ENCODE data around the gene UMODL1. TPM values are rescaled to one million over a fixed set of nuclear protein-coding genes. Genes with fewer than 3 reads are reported as not detected.

The UMODL1 gene
- total RNA-seq, 1 experiment from 2014 or later, result not detected

GRCh38 chr21:42063191-42063570 lies 7.9 kb upstream of the UMODL1 start:
- Mint-ChIP-seq H3K9me3 (no peaks in the 10 kb centered on the region), H3K27me3 (ENCODE audit: low read depth) (peaks cover 10% of the 10 kb centered on the region), H3K4me1 (peaks cover 41 to 50% of the 10 kb centered on the region in 2 experiments), H3K27ac (no peak overlapping the region), H3K4me3 (no peak overlapping the region; a peak in 1 of 5 replicates), H3K36me3 (ENCODE audit: insufficient read depth in 1 of 3, low read depth in 3 of 3) (no peaks in the 10 kb centered on the region; a peak in 1 of 7 replicates)
- Histone ChIP-seq H3K4me2 (ENCODE audit: insufficient read depth, insufficient read length, low read length) (no peak overlapping the region), H3K27ac (ENCODE audit: insufficient read length, low read depth, low read length) (no peak overlapping the region), H3K14ac (ENCODE audit: insufficient read depth, low read length) (no peak overlapping the region), H2BK12ac (ENCODE audit: insufficient read length, low read depth, low read length) (no peak overlapping the region), H3K18ac (ENCODE audit: insufficient read length, low read depth, low read length) (no peak overlapping the region), H3K23ac (ENCODE audit: insufficient read length, low read depth, low read length) (no peak overlapping the region), H3K79me2 (ENCODE audit: insufficient read depth, low read length) (no peaks in the 10 kb centered on the region), H2BK5ac (ENCODE audit: insufficient read length, low read length) (no peak overlapping the region), H3K56ac (ENCODE audit: insufficient read length, low read depth, low read length) (no peak overlapping the region), H2BK20ac (ENCODE audit: low read depth, low read length, poor library complexity, severe bottlenecking) (no peak overlapping the region), H3K79me1 (ENCODE audit: insufficient read depth, low read depth, low read length, poor library complexity, severe bottlenecking) (no peaks in the 10 kb centered on the region), H4K91ac (ENCODE audit: insufficient read length, low read depth, low read length) (no peak overlapping the region), H3T11ph (ENCODE audit: low read length) (no peak overlapping the region), H3K4ac (ENCODE audit: low read depth, low read length) (no peak overlapping the region), H4K20me1 (ENCODE audit: control insufficient read depth, insufficient read depth, insufficient read length) (no peaks in the 10 kb centered on the region), H2BK120ac (ENCODE audit: low read depth, low read length, poor library complexity, severe bottlenecking) (no peak overlapping the region), H2AK5ac (ENCODE audit: insufficient read length, low read length) (no peak overlapping the region), H3K4me1 (ENCODE audit: insufficient read depth, low read length) (no peaks in the 10 kb centered on the region; the same call in 1 of the 2 replicates), H3K23me2 (ENCODE audit: insufficient read length, low read depth, low read length, poor library complexity, severe bottlenecking) (no peaks in the 10 kb centered on the region), H3K9ac (ENCODE audit: extremely low read depth, insufficient read length, low read length) (no peak overlapping the region), H3K9me3 (ENCODE audit: control insufficient read depth, low read depth, low read length) (no peaks in the 10 kb centered on the region), H4K8ac (replicated peaks; ENCODE audit: insufficient read length, low read depth, low read length) (no peak overlapping the region), H2BK15ac (ENCODE audit: low read depth, low read length) (no peak overlapping the region), H4K5ac (ENCODE audit: insufficient read length, low read depth, low read length) (no peak overlapping the region), H3K27me3 (ENCODE audit: insufficient read depth, low read length) (no peaks in the 10 kb centered on the region), H2AFZ (ENCODE audit: low read length) (no peak overlapping the region)
- no CpG with 5 or more reads among the region's 4 CpGs for WGBS (ENCODE audit: extremely low coverage, insufficient read length, low lambda C conversion rate)
- no peak for DNase-seq
- no peak for TF ChIP-seq CTCF (conservative IDR thresholded peaks at IDR 0.05)
